GM21390 (cell line): ENCODE data around the gene SKI.

Source experiments
- ATAC-seq: cut with Tn5 transposase; IDR thresholded peaks from one replicate; pipeline ENCODE4 v1.9.1; 2021; ENCODE audit not compliant: unreplicated experiment

Gene SKI

GRCh38 chr1:2194319-2194897 lies 33.7 kb upstream of the SKI start, which contains the start of gene FAAP20:
FAAP20 (minus strand) TSS chr1:2194772; CDS start chr1:2194749, 23 bp downstream.
- ATAC-seq, result peak; percentile 43

- ATAC-seq, result peak; percentile 61
These were observed 33.0 kb upstream of the SKI start for GRCh38 chr1:2194898-2195673.

GRCh38 chr1:2195785-2196184 lies 32.3 kb upstream of the SKI start:
- ATAC-seq, result no peak

- ATAC-seq, result no peak
These were observed 31.0 kb upstream of the SKI start for GRCh38 chr1:2196901-2197638.

GRCh38 chr1:2197707-2198165 lies 30.4 kb upstream of the SKI start:
- no peak for ATAC-seq

GRCh38 chr1:2198571-2198970 lies 29.5 kb upstream of the SKI start:
- ATAC-seq, result no peak

GRCh38 chr1:2199042-2199810 lies 28.9 kb upstream of the SKI start:
- ATAC-seq, result peak; percentile 44

GRCh38 chr1:2200308-2200943 lies 27.7 kb upstream of the SKI start:
- no peak for ATAC-seq

GRCh38 chr1:2201062-2201461 lies 27.1 kb upstream of the SKI start:
- no peak for ATAC-seq

- no peak for ATAC-seq
These were observed 26.0 kb upstream of the SKI start for GRCh38 chr1:2202008-2202575.

GRCh38 chr1:2202843-2203601 lies 25.1 kb upstream of the SKI start:
- ATAC-seq, result no peak

- ATAC-seq, result no peak
These were observed 24.3 kb upstream of the SKI start for GRCh38 chr1:2203671-2204414.

- no peak for ATAC-seq
These were observed 23.5 kb upstream of the SKI start for GRCh38 chr1:2204415-2205190.

GRCh38 chr1:2205191-2205952 lies 22.7 kb upstream of the SKI start:
- peak; percentile 71 for ATAC-seq

- no peak for ATAC-seq
These were observed 21.2 kb upstream of the SKI start for GRCh38 chr1:2206813-2207487.

GRCh38 chr1:2208309-2209239 lies 19.5 kb upstream of the SKI start:
- ATAC-seq, result no peak
